Esophagus squamous epithelium (tissue), 4 donors: ENCODE data around the gene LONRF2.

ENCODE experiments used
- POLR2A ChIP-seq, 4 donors: fragments of 450-650 bp; IDR thresholded peaks; one replicate each; pipeline ENCODE4 v1.6.1; 2017; ENCODE audit warnings: antibody characterized with exemption in 4 of 4, mild to moderate bottlenecking in 4 of 4, moderate library complexity in 3 of 4
- TF ChIP-seq, protein P1 (sequence below), 6 experiments: fragments of 450-650 bp in 4 of 6; fragments of 200-600 bp in 2 of 6; sonication (generic) in 2 of 6; IDR thresholded peaks; one replicate each; pipeline ENCODE4 v1.5.1; 2016 to 2019; ENCODE audit warnings: antibody characterized with exemption in 6 of 6, mild to moderate bottlenecking in 4 of 6, moderate library complexity in 4 of 6

DNA sequence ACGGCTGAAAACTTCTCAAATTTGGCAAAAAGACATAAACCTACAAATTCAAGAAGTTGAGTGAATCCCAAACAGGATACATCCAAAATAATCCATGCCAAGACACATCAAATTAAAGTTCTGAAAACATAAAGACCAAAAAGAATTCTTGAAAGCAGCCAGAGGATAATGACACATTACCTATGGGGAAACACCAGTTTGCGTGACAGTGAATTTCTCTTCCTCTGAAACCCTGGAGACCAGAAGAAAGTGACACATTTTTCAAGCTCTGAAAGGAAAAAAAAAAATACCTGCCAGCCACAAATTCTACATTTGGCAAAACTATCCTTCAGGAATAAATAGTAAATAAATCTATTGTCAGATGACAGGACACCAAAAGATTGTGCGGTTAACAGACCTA is 93.9 kb downstream of the LONRF2 start:
- TF ChIP-seq, protein P1, sequence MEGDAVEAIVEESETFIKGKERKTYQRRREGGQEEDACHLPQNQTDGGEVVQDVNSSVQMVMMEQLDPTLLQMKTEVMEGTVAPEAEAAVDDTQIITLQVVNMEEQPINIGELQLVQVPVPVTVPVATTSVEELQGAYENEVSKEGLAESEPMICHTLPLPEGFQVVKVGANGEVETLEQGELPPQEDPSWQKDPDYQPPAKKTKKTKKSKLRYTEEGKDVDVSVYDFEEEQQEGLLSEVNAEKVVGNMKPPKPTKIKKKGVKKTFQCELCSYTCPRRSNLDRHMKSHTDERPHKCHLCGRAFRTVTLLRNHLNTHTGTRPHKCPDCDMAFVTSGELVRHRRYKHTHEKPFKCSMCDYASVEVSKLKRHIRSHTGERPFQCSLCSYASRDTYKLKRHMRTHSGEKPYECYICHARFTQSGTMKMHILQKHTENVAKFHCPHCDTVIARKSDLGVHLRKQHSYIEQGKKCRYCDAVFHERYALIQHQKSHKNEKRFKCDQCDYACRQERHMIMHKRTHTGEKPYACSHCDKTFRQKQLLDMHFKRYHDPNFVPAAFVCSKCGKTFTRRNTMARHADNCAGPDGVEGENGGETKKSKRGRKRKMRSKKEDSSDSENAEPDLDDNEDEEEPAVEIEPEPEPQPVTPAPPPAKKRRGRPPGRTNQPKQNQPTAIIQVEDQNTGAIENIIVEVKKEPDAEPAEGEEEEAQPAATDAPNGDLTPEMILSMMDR (IDR thresholded peaks at IDR 0.05), result no peak
- no peak for TF ChIP-seq POLR2A (IDR thresholded peaks at IDR 0.05)
